HepG2 (cell line): ENCODE results near the gene CELF2.

Experiments used
- HMG20B ChIP-seq: conservative IDR thresholded peaks from 2 replicates; pipeline ENCODE4 v1.6.1; 2016; ENCODE audit warnings: missing genetic modification reagents, missing compliant biosample characterization
- KAT2B ChIP-seq: fragments of 150-350 bp; IDR thresholded peaks from 2 replicates; pipeline ENCODE4 v1.6.1; 2014; ENCODE audit warnings: low read depth, low read length, borderline replicate concordance
- NR1H2 ChIP-seq: sonication (generic); formaldehyde crosslinking; IDR thresholded peaks from 2 replicates; pipeline ENCODE4 v1.8.1; 2022; ENCODE audit warnings: low read depth, missing genetic modification reagents, borderline replicate concordance
- YY1 ChIP-seq: IDR thresholded peaks from 2 replicates; pipeline ENCODE4 v1.6.1; 2011; ENCODE audit warnings: low read length, low read depth, moderate library complexity, mild to moderate bottlenecking; ENCODE audit not compliant: insufficient read depth, insufficient replicate concordance
- ZNF326 ChIP-seq: sonication (generic); formaldehyde crosslinking; IDR thresholded peaks from 2 replicates; pipeline ENCODE4 v1.4.0; 2020; ENCODE audit warnings: missing genetic modification reagents, borderline replicate concordance
- ZNF572 ChIP-seq: sonication (generic); formaldehyde crosslinking; IDR thresholded peaks from 2 replicates; pipeline ENCODE4 v1.5.1; 2020; ENCODE audit warnings: mild to moderate bottlenecking, missing genetic modification reagents
- TF ChIP-seq, protein P1 (sequence below): sonication (generic); formaldehyde crosslinking; IDR thresholded peaks from 2 replicates; pipeline ENCODE4 v1.5.0; 2020; ENCODE audit warnings: mild to moderate bottlenecking, missing genetic modification reagents, moderate library complexity
- TF ChIP-seq, protein P2 (sequence below): sonication (generic); formaldehyde crosslinking; IDR thresholded peaks from 2 replicates; pipeline ENCODE4 v1.4.0; 2020; ENCODE audit warnings: missing genetic modification reagents

DNA sequence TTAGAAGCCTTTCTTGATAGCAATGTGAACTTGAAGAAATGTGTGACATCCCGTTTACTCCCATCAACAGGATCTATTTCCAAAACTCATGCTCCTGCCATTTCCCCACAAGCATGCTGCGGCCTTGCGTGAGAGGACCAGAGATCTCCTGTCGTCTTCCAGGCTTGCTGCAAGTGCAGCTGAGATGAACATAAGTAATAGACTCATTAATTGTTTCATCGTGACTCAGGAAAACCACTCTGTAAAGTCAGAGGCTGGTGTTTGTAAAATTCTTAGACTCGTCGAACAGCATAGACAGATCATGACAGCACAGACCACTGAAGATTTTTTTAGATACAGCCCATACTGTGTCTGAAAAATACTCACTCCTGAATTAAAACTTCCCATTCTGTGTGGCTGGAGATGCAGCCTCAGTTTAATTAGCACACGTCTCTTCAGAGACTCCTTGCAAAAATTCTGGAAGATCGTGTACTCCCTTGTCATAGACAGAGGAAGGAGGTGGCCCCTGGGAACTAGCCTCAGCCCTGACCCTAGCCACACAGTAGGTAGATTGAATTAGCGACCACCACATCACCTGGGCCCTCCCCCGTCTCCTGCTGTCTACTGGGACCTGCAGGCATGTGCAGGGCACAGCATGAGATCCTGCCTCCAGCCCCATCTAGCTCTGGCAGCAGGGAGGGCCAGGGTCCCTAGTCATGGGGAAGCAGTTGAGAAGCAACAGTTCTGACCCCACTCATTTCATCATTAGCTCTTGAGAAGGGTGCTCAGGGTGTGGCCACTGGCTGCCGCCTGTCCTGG is 226.0 kb downstream of the CELF2 start:
- TF ChIP-seq, protein P1, sequence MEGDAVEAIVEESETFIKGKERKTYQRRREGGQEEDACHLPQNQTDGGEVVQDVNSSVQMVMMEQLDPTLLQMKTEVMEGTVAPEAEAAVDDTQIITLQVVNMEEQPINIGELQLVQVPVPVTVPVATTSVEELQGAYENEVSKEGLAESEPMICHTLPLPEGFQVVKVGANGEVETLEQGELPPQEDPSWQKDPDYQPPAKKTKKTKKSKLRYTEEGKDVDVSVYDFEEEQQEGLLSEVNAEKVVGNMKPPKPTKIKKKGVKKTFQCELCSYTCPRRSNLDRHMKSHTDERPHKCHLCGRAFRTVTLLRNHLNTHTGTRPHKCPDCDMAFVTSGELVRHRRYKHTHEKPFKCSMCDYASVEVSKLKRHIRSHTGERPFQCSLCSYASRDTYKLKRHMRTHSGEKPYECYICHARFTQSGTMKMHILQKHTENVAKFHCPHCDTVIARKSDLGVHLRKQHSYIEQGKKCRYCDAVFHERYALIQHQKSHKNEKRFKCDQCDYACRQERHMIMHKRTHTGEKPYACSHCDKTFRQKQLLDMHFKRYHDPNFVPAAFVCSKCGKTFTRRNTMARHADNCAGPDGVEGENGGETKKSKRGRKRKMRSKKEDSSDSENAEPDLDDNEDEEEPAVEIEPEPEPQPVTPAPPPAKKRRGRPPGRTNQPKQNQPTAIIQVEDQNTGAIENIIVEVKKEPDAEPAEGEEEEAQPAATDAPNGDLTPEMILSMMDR (CRISPR knock-in tag): no peak
- TF ChIP-seq KAT2B (no peak), NR1H2 (CRISPR knock-in tag) (no peak), HMG20B (no peak), ZNF572 (CRISPR knock-in tag) (no peak), ZNF326 (CRISPR knock-in tag) (no peak), YY1 (no peak)
- TF ChIP-seq, protein P2, sequence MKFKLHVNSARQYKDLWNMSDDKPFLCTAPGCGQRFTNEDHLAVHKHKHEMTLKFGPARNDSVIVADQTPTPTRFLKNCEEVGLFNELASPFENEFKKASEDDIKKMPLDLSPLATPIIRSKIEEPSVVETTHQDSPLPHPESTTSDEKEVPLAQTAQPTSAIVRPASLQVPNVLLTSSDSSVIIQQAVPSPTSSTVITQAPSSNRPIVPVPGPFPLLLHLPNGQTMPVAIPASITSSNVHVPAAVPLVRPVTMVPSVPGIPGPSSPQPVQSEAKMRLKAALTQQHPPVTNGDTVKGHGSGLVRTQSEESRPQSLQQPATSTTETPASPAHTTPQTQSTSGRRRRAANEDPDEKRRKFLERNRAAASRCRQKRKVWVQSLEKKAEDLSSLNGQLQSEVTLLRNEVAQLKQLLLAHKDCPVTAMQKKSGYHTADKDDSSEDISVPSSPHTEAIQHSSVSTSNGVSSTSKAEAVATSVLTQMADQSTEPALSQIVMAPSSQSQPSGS (CRISPR knock-in tag): no peak
